ENCODE measurements around the gene ACSS2.

ACSS2 gene, protein sequence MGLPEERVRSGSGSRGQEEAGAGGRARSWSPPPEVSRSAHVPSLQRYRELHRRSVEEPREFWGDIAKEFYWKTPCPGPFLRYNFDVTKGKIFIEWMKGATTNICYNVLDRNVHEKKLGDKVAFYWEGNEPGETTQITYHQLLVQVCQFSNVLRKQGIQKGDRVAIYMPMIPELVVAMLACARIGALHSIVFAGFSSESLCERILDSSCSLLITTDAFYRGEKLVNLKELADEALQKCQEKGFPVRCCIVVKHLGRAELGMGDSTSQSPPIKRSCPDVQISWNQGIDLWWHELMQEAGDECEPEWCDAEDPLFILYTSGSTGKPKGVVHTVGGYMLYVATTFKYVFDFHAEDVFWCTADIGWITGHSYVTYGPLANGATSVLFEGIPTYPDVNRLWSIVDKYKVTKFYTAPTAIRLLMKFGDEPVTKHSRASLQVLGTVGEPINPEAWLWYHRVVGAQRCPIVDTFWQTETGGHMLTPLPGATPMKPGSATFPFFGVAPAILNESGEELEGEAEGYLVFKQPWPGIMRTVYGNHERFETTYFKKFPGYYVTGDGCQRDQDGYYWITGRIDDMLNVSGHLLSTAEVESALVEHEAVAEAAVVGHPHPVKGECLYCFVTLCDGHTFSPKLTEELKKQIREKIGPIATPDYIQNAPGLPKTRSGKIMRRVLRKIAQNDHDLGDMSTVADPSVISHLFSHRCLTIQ

DNA sequence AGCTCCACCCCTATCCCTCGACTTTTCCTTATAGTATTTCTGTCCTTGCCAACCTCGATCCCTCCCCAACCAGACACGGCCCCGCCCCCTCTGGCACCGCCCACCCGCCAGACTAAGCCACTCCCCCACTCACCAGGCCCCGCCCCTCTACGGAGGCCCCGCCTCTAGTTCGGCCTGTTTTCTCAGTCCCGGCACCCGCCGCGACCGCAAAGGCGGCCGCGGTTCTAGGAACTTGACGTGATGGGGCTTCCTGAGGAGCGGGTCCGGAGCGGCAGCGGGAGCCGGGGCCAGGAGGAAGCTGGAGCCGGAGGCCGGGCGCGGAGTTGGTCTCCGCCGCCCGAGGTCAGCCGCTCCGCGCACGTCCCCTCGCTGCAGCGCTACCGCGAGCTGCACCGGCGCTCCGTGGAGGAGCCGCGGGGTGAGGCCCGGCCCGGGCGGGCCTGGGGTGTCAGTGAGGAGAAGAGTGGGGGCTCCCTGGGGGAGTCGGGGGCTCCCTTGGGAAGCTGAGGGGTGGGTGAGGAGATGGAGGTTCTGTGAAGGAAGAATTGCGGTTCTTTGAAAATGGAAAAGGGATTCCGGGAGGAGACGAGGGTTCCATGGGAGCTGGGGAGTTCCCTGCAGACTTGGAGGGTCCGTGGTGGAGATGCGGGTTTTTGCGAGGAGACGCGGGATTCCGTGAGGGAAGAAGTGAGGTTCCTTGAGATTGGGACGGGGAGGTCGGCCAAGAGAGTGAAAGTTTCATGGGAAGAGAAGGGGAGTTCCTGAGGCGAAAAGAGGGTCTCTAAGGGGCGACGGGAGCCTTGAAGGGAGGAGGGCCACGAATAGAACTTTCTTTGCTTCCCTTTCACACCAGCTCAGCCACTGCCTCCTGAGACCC lies at the start of gene ACSS2:
ACSS2 (plus strand) TSS at position 207 of the 877 bp plus-strand sequence; CDS start at position 241, 34 bp downstream.
- DNase-seq (ENCODE audit: low spot score), result no peak

DNA sequence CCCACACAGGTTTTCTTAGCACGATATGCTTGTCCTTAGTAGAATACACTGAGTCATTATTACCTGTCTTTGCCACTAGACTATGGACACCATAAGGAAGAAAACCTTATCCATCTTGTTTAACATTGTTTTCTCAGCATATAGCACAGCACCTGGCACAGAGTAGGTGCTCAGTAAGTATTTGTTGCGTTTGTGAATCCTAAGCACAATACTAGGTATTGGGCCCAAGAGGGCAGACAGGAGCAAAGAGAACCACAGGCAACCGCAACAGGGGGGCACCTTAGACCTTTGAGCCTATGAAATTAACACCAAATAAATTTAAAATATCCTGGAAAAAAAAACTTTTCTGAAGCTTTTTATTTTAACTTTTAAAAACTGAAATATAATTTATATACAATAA lies 47.2 kb upstream of the ACSS2 start:
- no peak for DNase-seq (ENCODE audit: low spot score)

DNA sequence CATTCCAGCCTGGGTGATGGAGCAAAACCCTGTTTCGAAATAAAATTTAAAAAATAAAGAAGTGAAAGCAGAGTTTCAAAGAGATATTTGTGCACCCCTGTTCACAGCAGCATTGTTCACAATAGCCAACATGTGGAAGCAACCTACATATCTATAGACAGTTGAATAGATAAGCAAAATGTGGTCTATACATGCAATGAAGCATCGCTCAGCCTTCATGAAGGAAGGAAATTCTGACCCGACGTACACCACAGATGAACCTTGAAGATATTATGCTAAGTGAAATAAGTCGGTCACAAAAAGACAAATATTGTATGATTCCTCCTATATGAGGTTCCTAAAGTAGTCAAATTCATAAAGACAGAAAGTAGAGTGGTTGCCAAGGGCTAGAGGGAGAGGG lies 44.5 kb upstream of the ACSS2 start:
- no peak for DNase-seq (ENCODE audit: low spot score)

DNA sequence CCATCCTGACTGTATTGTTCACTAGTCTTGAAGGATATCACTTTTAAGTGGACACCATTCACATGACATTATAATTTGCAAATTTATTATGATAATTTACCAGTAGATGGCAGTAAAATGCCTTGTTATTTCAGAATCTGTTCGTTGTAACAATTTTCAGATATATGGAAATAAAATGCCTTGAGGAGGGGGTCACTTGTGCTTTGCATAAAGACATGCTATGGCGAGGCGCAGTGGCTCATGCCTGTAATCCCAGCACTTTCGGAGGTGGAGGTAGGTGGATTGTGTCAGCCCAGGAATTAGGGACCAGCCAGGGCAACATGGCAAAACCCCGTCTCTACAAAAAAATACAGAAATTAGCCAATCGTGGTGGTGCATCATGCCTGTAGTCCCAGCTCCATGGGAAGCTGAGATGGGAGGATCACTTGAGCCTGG lies 41.9 kb upstream of the ACSS2 start:
- no peak for DNase-seq (ENCODE audit: low spot score)

DNA sequence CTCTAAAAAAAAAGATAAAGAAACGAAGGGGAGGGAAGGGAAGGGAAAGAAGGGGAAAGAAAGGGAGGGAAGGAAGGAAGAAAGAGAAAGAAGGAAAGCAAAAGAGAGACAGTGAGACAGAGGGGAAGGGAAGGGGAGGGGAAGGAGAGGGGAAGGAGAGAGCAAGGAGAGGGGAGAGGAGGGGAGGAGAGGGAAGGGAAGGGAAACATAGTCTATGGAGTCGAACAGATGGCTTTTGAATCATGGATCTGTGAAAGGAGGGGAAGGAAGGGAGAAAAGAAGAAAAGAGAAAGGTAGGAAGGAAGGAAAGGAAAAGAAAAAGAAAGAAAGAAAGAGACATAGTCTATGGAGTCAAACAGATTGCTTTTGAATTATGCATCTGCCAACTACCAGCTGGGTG lies 34.3 kb upstream of the ACSS2 start:
- no peak for DNase-seq (ENCODE audit: low spot score)

DNA sequence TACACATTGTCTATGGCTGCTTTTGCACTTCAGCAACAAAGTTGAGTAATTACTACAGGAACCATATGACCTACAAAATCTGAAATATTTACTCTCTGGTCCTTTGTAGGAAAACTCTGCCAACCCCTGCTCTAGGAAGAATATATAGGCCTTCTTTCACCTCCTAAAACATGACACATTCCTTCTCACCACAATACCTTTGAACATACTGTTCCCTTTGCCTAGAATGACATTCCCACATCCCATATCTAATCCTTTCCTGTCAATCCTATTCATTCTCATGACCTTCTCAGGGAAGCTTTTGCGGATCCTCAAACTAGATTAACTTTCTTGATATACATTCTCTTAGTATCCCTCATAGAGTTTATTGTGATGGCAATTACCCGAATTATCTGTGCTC lies 33.0 kb upstream of the ACSS2 start:
- no peak for DNase-seq (ENCODE audit: low spot score)

DNA sequence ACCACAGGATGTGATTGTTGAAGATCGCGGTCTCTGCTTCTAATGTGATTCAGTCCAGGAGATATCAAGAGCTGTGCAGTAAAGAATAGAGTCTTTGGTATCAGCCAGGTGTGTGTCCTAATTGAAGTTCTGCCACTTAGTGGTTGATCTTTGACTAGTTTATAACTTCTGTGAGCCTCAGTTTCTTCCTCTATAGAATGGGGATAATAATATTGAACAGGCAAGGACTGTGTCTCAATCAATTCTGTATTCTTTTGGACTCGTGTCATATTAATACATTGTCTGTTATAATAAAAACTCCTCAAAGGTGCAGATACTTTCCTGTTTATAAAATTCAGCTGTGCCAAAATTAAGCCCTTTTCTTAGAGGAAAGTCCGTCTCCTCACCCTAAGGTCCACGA lies 27.8 kb upstream of the ACSS2 start:
- DNase-seq (ENCODE audit: low spot score), result no peak

DNA sequence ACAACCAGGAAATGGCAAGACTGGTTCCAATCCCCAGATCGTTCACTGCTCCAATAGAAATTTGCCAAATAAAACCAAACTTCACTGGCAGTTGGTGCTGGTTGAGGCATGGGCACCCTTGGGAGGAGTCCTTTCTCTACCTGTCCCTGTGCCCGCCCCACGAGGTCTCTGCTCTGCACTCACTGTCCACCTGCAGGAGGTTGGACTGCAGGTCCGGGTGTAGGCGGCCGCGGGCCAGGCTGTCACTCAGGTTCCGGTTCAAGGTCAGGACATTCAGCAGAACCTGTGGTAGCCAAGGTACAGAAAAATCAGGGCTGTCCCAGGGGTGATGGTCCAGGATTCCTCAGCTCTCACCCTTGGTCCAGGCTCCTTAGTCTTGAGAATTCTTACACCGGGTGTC lies 26.6 kb upstream of the ACSS2 start:
- DNase-seq (ENCODE audit: low spot score), result no peak

DNA sequence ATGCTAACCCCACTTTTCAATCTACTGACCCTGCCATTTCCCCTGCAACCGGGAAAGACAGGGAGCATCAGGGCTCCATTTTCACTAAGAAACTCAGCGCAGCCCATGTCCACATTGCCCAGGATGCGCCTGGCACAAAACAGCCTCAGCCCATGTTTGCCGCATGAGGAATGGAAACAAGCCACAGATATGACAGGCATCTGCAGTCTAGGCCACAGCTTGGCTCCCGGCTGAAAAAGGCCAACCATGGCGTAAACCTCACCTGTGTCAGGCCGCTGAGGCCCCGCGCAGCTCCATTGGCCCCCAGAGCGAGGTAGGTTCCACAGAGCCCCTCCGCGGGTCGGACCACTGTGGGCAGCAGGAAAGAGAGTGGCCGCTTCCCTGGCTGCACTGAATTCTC lies 25.4 kb upstream of the ACSS2 start:
- DNase-seq (ENCODE audit: low spot score), result no peak

DNA sequence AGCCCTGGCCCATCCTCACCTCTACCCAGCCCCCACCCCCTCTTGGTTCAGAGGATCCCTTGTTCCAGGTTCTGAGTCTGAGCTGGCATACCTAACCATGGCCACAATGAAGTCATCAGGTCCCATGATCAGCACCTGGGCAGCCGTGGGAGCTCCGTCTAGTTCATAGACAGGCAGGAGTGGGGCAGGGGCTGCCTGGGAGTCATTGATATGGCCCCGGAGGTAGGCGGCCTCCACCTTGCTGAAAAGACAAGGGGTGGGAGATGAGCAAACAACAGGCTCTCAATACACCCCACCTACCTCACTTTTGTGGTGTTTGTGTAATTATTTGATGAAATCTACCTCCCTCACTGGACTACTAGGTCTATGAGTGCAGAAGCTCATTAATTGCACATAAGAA lies 24.1 kb upstream of the ACSS2 start:
- no peak for DNase-seq (ENCODE audit: low spot score)

DNA sequence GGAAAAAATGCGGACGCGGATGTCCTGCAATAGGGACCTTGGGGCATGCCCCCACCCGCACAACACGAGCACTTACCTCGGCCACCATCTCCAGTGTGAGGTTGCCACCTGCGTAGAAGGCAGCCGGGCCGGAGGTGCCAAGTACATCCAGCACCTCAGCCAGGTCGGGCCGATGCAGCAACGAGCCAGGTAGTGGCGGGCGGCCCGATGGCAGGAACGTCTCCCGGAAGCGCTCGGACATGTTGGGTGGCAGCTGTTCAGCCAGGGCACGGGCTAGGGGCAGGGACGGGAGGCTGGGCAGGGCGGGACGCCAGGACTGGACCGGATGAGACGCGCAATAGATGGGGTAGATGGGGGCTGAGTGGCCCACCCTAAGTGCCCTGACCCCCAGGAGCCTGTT lies 17.0 kb upstream of the ACSS2 start:
- DNase-seq (ENCODE audit: low spot score), result no peak

DNA sequence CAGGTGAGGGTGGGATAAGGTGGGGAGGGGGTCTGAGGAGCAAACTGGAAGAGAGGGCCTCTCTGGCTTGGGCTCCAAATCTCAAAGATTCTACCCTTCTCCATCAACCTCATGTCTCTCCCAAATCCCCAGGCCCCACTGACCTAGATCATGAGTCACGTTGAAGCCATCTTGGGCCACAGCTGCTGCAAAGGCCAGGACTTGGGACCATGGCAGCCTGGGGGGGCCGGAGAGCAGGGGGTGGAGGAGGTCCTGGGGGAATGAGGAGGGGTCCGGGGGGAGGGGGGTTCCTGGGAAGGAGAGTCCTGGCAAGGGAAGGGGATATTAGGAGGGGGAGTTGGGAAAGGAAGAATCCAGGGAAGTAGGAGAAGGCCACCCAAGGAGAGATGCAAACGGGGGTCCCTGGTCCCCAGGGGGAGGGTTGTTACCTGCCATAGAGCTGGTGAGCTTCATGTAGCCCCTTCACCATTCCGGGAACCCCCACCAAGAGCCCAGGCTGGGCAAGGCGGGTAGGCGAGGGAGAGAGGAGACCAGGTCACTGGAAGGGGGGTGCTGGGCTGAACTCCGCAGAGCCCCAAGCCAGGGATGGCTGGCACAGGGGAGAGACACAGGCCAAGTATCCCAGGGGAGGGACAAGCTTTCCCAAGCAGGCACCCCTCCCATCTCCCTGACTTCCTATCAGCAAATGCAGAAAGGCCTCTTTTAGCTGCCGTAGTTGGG lies 16.4 kb upstream of the ACSS2 start:
- DNase-seq (ENCODE audit: low spot score), result no peak

DNA sequence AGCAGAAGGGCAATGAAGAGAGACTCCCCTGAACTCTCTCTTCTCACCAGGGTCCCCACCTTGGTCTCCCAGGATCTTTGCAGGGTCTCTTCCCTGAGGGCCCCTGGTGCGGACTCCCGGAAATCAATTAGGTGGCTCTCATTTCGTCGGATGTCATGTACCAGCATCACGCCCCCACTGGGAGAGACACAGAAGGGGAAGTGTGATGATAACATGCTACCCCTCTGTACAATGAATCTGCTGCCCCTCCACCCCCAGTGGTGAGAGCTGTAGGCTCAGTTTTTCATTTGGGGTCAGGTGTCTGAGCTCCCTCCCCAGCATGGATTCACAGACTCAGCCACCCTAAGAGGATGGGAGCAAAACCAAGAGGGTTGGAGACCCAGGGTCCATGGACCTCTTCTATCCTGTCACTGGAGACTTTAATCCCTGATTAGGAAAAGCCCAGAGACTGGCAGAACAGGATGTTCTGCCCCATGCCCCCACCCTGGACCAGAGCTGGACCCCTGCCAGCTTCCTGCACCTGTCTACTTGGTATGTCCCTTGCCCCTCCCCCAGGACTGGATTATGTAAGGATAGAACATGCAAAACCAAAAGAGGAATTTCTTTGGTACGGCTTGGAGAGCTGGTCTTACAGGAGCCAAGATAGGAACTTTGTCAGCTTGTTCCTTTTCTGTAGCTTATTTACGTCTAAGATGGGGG lies 14.9 kb upstream of the ACSS2 start:
- no peak for DNase-seq (ENCODE audit: low spot score)

DNA sequence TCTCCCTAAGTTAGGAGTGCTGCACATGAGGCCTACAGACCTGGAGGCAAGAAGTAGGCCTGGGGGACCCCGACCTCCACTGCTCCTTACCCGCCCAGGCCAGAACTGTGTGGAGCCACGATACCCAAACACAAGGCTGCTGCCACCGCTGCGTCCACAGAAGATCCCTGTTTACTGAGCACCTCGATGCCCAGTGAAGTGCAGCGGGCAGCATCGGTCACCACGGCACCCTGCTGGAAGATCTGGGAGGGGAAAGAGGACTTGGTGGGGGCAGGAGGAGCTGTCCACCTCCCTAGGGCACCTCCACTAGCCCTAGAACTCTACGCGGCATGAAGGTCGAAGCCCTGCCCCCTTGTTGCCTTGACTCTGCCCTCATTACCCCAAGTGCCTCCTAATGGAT lies 13.7 kb upstream of the ACSS2 start:
- DNase-seq (ENCODE audit: low spot score), result no peak

DNA sequence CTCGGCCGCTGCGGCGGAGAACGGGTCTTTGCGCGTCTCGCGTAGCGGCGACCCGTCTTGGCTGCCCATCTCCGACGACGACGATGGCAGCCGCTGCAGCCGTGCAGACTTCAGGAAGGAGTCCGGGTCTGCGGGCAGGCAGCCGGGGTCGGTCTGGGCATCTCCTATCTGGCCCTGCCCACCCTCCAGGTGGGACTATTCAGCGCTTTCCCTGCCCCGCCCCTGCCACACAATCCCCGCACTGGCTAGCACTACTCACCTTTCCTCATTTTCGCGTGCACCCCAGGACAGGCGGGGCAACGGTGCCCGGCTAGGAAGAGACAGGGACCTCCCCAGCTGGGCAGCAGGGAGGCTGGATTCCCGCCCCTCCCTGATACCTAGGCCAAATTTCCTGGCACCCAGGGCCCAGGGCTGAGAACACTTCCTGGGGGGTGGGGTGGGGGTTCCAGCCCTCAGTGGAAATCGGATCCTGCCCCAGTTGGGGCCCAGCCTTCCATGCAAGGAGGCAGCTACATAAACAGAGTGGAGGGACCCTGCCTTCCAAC lies 12.9 kb upstream of the ACSS2 start:
- DNase-seq (ENCODE audit: low spot score), result no peak

DNA sequence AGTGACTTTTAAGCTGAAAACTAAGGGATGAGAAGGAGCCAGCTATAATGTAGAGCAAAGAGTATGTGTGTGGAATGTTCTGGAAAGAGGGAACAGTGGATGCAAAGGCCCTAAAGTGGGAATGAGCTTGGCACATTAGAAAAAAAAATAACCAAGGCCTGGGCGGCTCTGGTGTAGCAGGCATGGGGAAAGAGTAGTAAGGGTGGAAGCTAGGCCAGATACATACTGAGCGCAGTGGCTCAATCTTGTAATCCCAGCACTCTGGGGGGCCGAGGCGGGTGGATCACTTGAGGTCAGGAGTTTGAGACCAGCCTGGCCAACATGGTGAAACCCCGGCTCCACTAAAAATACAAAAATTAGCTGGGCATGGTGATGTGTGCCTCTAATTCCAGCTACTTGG lies 12.2 kb upstream of the ACSS2 start:
- no peak for DNase-seq (ENCODE audit: low spot score)

DNA sequence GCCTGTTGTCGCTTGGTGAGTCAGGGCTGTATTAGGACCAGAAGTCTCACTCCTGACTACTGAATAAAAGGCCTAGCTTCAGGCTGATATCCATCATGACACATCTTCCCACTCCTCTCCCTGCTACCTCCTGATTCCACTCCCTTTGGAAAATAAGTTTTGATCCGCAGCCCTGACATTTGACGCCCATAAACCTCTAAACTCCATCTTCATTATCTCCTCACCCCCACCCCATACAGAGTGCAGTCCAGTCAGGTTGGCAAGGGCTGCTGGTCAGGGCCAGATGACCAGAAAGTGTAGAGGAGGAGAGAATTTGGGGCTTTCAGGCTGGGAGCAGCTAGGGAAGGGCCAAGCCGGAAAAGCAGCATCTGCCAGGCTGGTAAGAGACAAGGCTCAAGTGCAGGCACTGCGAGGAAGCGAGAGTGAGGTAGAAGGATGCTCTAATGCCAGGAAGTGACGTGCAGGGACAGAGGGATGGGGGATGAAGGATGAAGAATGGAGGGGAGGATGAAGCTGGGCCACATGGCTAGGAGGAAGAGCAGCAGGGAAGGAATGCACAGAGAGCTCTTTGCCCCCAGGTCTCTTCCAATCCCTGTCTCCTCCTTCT lies 5.0 kb upstream of the ACSS2 start:
- no peak for DNase-seq (ENCODE audit: low spot score)

DNA sequence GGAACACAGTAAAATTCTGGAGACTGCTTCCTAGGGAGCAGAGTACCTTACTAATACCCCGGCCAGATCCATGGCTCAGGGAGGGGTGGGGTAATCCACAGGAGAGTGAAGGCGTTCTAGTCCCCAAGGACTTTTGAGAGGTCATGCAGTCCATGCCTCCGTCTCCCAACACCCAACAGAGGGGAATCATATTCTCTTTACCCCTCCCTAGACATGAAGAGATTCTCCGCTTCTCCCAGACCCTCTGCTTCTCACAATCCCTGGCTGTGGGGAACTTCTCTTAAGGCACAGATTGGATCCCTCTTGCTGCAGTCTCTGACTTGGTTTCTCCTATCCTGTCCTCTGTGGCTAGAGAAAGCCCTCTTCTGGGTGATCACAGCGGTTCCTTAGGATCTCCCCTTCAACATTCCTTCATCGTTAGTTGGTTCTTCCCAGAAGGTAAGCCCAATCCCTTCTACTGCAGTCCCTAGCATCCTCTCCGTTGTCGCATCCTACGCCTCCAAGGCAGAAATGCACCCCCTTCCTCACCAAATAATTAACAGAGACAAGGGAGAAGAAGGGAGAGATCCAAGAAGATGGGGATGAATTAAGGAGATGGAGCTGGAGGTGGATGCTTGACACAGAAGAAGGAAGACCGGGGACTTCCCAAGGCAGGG lies 4.3 kb upstream of the ACSS2 start:
- DNase-seq (ENCODE audit: low spot score), result no peak

DNA sequence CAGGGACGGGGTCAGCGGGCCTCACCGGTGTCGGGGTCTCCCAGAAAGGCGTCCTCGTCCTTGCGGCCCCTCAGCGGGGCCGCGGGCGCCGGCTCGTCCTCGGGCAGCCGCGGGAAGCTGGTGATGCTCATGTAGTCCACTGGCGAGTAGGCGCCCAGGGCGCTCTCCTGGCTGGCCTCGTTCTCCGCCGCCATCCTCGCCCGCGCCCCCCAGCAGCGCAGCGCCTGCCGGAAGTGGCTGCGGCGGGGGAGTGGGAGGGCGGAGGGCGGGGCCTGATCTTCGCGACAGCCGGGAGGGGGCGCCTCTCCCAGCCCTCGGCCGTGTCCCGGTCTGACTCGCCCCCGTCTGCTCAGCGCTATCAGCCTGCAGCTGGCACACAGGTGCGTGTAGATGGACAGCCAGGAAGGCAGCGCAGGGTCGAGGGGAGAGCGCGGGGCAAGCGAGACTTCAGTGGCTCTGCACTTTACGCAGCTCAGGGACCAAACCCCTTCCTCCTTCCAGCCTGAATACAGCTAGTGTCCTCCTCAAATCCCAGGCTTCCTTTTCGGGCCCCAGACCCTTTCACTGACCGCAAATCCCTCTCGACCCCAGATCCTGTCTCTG lies 3.7 kb upstream of the ACSS2 start, which contains the start of gene GGT7:
GGT7 (minus strand) TSS at position 235 of the 603 bp plus-strand sequence; CDS start at position 194, 41 bp downstream.
- peak; percentile 83 for DNase-seq (ENCODE audit: low spot score)
